ENCODE results near the gene UBQLN3. TPM values are rescaled to one million over a fixed set of nuclear protein-coding genes. Genes with fewer than 3 reads are reported as not detected.

Gene UBQLN3
- total RNA-seq, 3 donors from 2014 or later, result 0.32 to 0.88 (median 0.66) TPM

DNA sequence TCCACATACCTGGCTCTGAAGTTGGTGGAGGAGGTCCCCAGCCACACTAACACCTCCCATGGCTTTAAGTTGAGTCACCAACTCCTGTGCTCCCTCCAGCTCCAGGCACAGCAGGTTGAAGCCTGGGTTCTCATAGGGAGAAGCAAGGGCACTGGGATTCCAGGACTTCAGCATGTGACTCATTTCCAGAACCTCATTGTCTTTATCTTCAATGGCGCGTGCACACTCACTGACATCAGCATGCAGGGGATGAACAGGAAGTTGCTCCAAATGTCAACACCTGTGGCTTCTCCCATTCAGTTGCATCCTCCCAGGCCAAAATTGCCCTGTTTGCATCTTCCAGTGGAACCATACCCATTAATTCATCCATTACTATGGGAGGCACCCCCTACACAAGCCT, 12.6 kb upstream of the UBQLN3 start:
- Histone ChIP-seq H3K27ac (no peak overlapping the region), H3K27me3 (no peaks in the 10 kb centered on the region), H3K36me3 (no peaks in the 10 kb centered on the region), H3K4me1 (no peaks in the 10 kb centered on the region), H3K4me3 (no peak overlapping the region), H3K9me3 (no peaks in the 10 kb centered on the region)
- intact Hi-C loops (cut with DNase I; ENCODE audit: low total_unique reads), result no loop called here
- no peak for TF ChIP-seq POLR2A (IDR thresholded peaks at IDR 0.05)
- DNase-seq (ENCODE audit: low spot score in 2 of 2), result no peak

DNA sequence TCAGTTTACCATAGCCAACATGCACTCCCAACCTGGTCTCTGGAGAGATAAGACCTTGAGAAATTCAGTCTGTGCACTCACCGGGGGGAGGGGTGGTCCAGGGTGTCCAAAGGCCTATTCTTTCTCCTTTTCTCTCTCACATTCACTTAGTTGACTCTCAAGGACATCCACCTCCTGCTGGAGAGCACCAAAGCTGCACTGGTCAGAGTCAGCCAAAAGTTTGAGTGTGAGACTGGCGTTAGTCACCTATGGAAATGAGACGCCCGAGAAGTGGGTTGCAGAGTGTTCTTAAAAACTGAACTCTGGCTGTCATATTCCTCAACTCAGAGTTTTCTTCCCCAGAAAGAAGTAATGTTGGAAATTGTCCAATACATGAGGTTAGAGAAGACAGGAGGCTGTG, 11.8 kb upstream of the UBQLN3 start:
- TF ChIP-seq POLR2A (IDR thresholded peaks at IDR 0.05), result no peak
- no peak for TF ChIP-seq POLR2AphosphoS5 (IDR thresholded peaks at IDR 0.05)
- TF ChIP-seq, protein P1, sequence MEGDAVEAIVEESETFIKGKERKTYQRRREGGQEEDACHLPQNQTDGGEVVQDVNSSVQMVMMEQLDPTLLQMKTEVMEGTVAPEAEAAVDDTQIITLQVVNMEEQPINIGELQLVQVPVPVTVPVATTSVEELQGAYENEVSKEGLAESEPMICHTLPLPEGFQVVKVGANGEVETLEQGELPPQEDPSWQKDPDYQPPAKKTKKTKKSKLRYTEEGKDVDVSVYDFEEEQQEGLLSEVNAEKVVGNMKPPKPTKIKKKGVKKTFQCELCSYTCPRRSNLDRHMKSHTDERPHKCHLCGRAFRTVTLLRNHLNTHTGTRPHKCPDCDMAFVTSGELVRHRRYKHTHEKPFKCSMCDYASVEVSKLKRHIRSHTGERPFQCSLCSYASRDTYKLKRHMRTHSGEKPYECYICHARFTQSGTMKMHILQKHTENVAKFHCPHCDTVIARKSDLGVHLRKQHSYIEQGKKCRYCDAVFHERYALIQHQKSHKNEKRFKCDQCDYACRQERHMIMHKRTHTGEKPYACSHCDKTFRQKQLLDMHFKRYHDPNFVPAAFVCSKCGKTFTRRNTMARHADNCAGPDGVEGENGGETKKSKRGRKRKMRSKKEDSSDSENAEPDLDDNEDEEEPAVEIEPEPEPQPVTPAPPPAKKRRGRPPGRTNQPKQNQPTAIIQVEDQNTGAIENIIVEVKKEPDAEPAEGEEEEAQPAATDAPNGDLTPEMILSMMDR (IDR thresholded peaks at IDR 0.05), result no peak
- intact Hi-C loops (cut with DNase I; ENCODE audit: low total_unique reads), result no loop called here
- Histone ChIP-seq H3K27ac (no peak overlapping the region), H3K36me3 (no peaks in the 10 kb centered on the region), H3K9me3 (no peaks in the 10 kb centered on the region), H3K4me3 (no peak overlapping the region), H3K4me1 (no peaks in the 10 kb centered on the region), H3K27me3 (no peaks in the 10 kb centered on the region)
- no peak for DNase-seq (ENCODE audit: low spot score in 2 of 2)

DNA sequence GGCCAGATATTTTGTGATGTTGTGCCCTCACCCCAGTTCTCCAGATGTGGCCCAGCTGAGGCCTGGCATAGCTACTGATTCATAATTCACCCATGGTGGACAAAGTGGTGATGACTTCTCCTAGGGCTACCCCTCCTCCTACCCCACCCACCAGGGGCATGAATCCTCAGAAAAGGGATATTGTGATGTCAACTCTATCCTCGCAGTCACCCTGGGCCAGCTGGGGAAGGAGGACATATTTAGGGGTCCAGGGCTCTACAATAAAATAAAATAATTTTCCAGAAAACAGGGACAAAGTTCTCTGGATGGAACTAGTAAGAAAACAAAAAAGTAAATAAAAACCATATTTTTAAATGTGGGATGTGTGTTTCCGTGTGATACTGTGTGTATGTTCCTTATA, 6.8 kb upstream of the UBQLN3 start, which contains the start of gene UBQLNL:
Gene UBQLNL (minus strand): TSS at position 101 of the 400 bp plus-strand sequence. CDS start 258 bp downstream, outside the sequence.
- H3K4me3 ChIP-seq, result no peak within 1 kb of the TSS
- no peak for TF ChIP-seq POLR2A (IDR thresholded peaks at IDR 0.05)
- TF ChIP-seq POLR2AphosphoS5 (IDR thresholded peaks at IDR 0.05), result no peak
- TF ChIP-seq, protein P1 (IDR thresholded peaks at IDR 0.05), result no peak
- H3K27me3 ChIP-seq, result no peaks in the 10 kb centered on the region
- no peaks in the 10 kb centered on the region for H3K36me3 ChIP-seq
- H3K9me3 ChIP-seq, result no peaks in the 10 kb centered on the region
- H3K4me1 ChIP-seq, result no peaks in the 10 kb centered on the region
- intact Hi-C loops (cut with DNase I; ENCODE audit: low total_unique reads), result no loop called here
- H3K27ac ChIP-seq, result no peak within 1 kb of the TSS
- no peak for DNase-seq (ENCODE audit: low spot score in 2 of 2)

DNA sequence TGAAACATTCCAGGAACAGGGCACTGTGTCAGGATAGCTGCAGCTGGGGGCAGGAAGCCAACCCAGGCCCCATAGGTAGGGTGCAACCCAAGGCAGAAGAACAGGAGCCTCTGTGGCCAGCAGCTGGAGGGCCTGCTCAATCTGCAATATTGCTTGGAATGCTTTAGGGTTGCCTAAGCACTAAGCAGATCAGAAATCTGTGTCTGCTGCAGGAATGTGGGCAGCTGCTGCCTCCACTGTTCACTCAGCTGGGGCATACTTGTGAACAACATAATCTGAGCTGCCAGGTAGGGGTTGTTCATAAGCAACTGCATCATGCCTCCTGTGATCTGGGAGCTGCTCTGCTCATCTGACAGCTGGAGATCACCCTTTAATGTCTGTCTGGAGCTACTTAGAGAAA, 5.1 kb upstream of the UBQLN3 start:
- no peak overlapping the region for H3K4me3 ChIP-seq
- no peaks in the 10 kb centered on the region for H3K9me3 ChIP-seq
- TF ChIP-seq POLR2A (IDR thresholded peaks at IDR 0.05), result no peak
- TF ChIP-seq POLR2AphosphoS5 (IDR thresholded peaks at IDR 0.05), result no peak
- TF ChIP-seq, protein P1 (IDR thresholded peaks at IDR 0.05), result no peak
- H3K27ac ChIP-seq, result no peak overlapping the region
- H3K4me1 ChIP-seq, result no peaks in the 10 kb centered on the region
- no peaks in the 10 kb centered on the region for H3K27me3 ChIP-seq
- DNase-seq (ENCODE audit: low spot score in 2 of 2), result no peak
- H3K36me3 ChIP-seq, result no peaks in the 10 kb centered on the region
- intact Hi-C loops (cut with DNase I; ENCODE audit: low total_unique reads), result no loop called here

DNA sequence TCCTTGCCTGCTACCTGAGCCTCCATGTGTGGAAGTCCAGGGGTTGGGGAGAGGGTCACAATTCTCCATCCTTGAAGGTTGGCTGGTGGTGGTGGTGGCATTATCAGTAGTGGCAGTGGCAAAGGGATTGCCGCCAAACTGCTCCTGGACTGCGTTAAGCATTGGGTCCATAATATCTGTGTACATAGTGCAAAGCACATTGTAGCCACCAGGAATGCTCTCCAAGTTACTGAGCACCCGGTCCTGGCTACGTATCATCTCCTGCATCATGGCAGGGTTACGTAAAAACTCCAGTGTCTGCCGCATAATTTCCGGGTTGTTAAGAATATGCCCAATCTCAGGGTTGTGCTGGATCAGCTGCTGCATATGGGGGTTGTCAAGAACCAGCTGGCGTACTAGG, 1.2 kb downstream of the UBQLN3 start:
- intact Hi-C loops (cut with DNase I; ENCODE audit: low total_unique reads), result no loop called here
- H3K9me3 ChIP-seq, result no peaks in the 10 kb centered on the region
- H3K4me1 ChIP-seq, result no peaks in the 10 kb centered on the region
- no peak for DNase-seq (ENCODE audit: low spot score in 2 of 2)
- no peak for TF ChIP-seq POLR2AphosphoS5 (IDR thresholded peaks at IDR 0.05)
- no peak for TF ChIP-seq POLR2A (IDR thresholded peaks at IDR 0.05)
- TF ChIP-seq, protein P1 (IDR thresholded peaks at IDR 0.05), result no peak
- no peak overlapping the region for H3K27ac ChIP-seq
- no peak overlapping the region for H3K4me3 ChIP-seq
- no peaks in the 10 kb centered on the region for H3K27me3 ChIP-seq
- no peaks in the 10 kb centered on the region for H3K36me3 ChIP-seq

DNA sequence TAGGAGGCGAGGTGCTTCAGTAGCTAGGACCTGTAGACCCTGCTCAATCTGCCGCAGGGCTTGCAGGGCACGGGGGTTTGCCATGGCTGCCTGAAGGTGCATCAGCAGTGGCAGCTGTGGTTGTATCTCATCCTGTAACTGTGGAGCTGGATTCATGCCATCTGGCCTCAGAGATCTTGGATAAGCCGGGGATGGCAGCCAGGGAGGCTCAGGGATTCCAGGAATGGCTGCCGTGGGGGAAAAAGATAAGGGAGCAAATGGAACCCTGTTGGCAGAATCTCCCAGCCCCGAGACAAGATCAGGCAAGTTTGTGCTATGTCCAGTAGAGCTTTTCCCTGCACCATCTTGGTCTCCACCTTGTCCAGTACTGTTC, 1.8 kb downstream of the UBQLN3 start:
- Histone ChIP-seq H3K4me1 (no peaks in the 10 kb centered on the region), H3K9me3 (no peaks in the 10 kb centered on the region), H3K27me3 (no peaks in the 10 kb centered on the region), H3K27ac (no peak overlapping the region), H3K4me3 (no peak overlapping the region), H3K36me3 (no peaks in the 10 kb centered on the region)
- no peak for DNase-seq (ENCODE audit: low spot score in 2 of 2)
- intact Hi-C loops (cut with DNase I; ENCODE audit: low total_unique reads), result no loop called here
- no peak for TF ChIP-seq POLR2A (IDR thresholded peaks at IDR 0.05)
- TF ChIP-seq, protein P1 (IDR thresholded peaks at IDR 0.05), result no peak
- TF ChIP-seq POLR2AphosphoS5 (IDR thresholded peaks at IDR 0.05), result no peak
